ENCODE results near the gene NINJ1.

DNA sequence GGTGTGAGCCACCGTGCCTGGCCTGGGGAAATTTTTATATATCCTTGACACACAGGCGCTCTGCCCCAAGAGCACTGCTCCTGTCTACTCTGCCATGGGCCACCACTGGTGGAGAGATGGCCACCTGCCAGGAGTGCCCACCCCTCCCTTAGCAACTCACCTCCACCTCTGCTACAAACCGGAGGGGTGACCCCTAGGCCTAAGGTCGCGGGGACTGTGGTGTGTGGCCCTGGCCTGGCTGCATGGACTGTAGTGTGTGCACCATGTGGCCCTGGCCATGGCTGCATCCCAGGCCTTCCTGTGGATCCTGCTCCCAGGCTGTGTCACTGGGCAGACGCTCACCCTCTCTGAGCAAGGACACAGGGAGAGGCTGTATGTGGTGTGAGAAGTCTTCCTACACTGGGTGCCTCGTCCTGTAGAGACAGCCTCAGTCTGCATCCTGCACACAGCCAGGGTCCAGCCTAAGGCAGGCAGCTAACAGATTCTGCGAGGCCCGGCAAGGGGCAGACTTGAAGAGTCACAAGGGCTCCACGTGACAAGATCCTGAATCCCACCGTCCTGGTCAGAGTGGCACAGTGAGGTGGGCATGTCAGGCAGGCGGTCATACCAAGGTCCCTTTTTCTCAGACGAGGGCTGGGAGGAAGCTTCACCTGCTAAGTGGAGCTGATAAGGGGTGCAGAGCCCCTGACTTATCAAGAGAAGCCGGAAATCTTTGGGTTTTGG, 10.3 kb downstream of the NINJ1 start:
- TF ChIP-seq CTCF (IDR thresholded peaks at IDR 0.05 in 4 of 5, conservative IDR thresholded peaks at IDR 0.05 in 1 of 5) (no peak), POLR2A (IDR thresholded peaks at IDR 0.05) (no peak)
